Measurements from ENCODE around the gene PLCB1.

Gene PLCB1

DNA sequence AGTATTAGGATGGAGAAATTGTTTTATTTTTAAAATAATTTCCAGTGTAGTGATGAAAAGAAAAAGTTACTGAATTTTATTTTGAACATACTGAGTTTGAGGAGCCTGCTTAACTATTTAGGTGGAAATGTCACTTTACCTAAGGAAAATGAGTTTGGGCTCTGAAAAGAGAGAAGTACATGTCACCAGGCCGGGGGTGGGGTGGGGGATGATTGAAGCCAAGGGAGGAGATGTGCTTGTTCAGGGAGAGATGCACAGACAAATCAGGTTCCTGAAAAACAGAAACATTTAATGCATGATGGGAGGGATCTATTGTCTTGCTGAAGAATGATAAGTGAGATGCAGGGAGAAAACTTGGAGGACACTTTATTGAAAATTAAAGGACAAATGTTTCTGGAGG, 71.3 kb downstream of the PLCB1 start:
- no peaks in the 10 kb centered on the region for H3K79me1 ChIP-seq (ENCODE audit: low read depth, low read length)
- no peak overlapping the region for H2BK15ac ChIP-seq (ENCODE audit: low read length)
- no CpG with 5 or more reads among the region's 1 CpG for WGBS, 2 donors (ENCODE audit: extremely low coverage in 2 of 2, insufficient read length in 2 of 2, insufficient replicate concordance in 1 of 2)
- no peak overlapping the region for H3K4me2 ChIP-seq (ENCODE audit: insufficient read depth, low read length, poor library complexity, severe bottlenecking)
- H3K36me3 ChIP-seq (replicated peaks in 1 of 2; ENCODE audit: control insufficient read depth in 2 of 2, insufficient read depth in 2 of 2, low read length in 2 of 2): no peaks in the 10 kb centered on the region
- no peak for DNase-seq (ENCODE audit: low spot score)
- H2BK5ac ChIP-seq (ENCODE audit: low read length): no peak overlapping the region
- H3K9ac ChIP-seq (ENCODE audit: low read depth, low read length, poor library complexity): no peak overlapping the region
- no peak overlapping the region for H2AK5ac ChIP-seq (ENCODE audit: low read depth, low read length)
- H3K23ac ChIP-seq (ENCODE audit: low read depth, low read length, poor library complexity): no peak overlapping the region
- H4K91ac ChIP-seq (ENCODE audit: low read depth, low read length, poor library complexity): no peak overlapping the region
- no peak overlapping the region for H2AFZ ChIP-seq (ENCODE audit: low read length)
- no peak overlapping the region for H3K4ac ChIP-seq (ENCODE audit: low read length)
- H3K27ac ChIP-seq (replicated peaks; ENCODE audit: low read length): no peak overlapping the region
- H2BK12ac ChIP-seq (ENCODE audit: low read length): no peak overlapping the region
- H3K18ac ChIP-seq (ENCODE audit: low read length): no peak overlapping the region
- no peaks in the 10 kb centered on the region for H3K4me1 ChIP-seq (ENCODE audit: control insufficient read depth in 2 of 2, insufficient read depth in 1 of 2, low read depth in 1 of 2, low read length in 2 of 2)
- no peak overlapping the region for H3K4me3 ChIP-seq (ENCODE audit: low read length in 2 of 2)
- no peak overlapping the region for H2BK120ac ChIP-seq (ENCODE audit: low read depth, low read length)
- H3K9me3 ChIP-seq (replicated peaks in 1 of 2; ENCODE audit: control insufficient read depth in 2 of 2, insufficient read depth in 1 of 2, low read depth in 1 of 2, low read length in 2 of 2): no peaks in the 10 kb centered on the region
- H3K27me3 ChIP-seq (ENCODE audit: control insufficient read depth in 3 of 3, insufficient read depth in 3 of 3, low read depth in 1 of 3, low read length in 3 of 3): no peaks in the 10 kb centered on the region
- H4K8ac ChIP-seq (ENCODE audit: low read depth, low read length): no peak overlapping the region
- H3K14ac ChIP-seq (ENCODE audit: low read length): no peak overlapping the region

DNA sequence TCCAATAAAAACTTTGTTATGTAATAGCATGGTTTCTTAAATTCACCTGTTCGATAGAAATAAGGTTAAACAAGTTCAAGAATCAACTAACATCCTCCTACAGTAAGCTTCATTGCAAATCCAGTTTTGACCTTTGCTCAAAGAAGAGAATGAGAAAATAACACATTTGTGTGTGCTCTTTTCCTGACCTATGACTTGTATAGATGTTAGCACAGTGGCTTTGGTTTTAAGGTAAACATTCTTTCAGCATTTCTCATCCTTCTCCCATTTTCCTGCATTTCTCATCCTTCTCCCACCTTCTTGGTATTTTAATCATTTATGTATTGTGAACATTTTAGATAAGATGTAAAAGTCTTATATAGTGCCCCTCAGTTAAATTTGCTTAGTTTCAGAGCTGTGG, 73.9 kb downstream of the PLCB1 start:
- Histone ChIP-seq H3K14ac (ENCODE audit: low read length) (no peak overlapping the region), H3K18ac (ENCODE audit: low read length) (no peak overlapping the region), H2AK5ac (ENCODE audit: low read depth, low read length) (no peak overlapping the region), H3K27ac (replicated peaks; ENCODE audit: low read length) (no peak overlapping the region), H2BK12ac (ENCODE audit: low read length) (no peak overlapping the region), H2BK5ac (ENCODE audit: low read length) (no peak overlapping the region), H4K8ac (ENCODE audit: low read depth, low read length) (no peak overlapping the region), H3K27me3 (ENCODE audit: control insufficient read depth in 3 of 3, insufficient read depth in 3 of 3, low read depth in 1 of 3, low read length in 3 of 3) (no peaks in the 10 kb centered on the region), H4K91ac (ENCODE audit: low read depth, low read length, poor library complexity) (no peak overlapping the region), H2AFZ (ENCODE audit: low read length) (no peak overlapping the region), H2BK120ac (ENCODE audit: low read depth, low read length) (no peak overlapping the region), H3K4me1 (ENCODE audit: control insufficient read depth in 2 of 2, insufficient read depth in 1 of 2, low read depth in 1 of 2, low read length in 2 of 2) (no peaks in the 10 kb centered on the region), H3K9ac (ENCODE audit: low read depth, low read length, poor library complexity) (no peak overlapping the region), H2BK15ac (ENCODE audit: low read length) (no peak overlapping the region), H3K79me1 (ENCODE audit: low read depth, low read length) (no peaks in the 10 kb centered on the region), H3K4me2 (ENCODE audit: insufficient read depth, low read length, poor library complexity, severe bottlenecking) (no peak overlapping the region), H3K4me3 (ENCODE audit: low read length in 2 of 2) (no peak overlapping the region), H3K9me3 (replicated peaks in 1 of 2; ENCODE audit: control insufficient read depth in 2 of 2, insufficient read depth in 1 of 2, low read depth in 1 of 2, low read length in 2 of 2) (no peaks in the 10 kb centered on the region), H3K23ac (ENCODE audit: low read depth, low read length, poor library complexity) (no peak overlapping the region), H3K36me3 (replicated peaks in 1 of 2; ENCODE audit: control insufficient read depth in 2 of 2, insufficient read depth in 2 of 2, low read length in 2 of 2) (no peaks in the 10 kb centered on the region), H3K4ac (ENCODE audit: low read length) (no peak overlapping the region)
- WGBS, 2 donors (ENCODE audit: extremely low coverage in 2 of 2, insufficient read length in 2 of 2, insufficient replicate concordance in 1 of 2): no CpG with 5 or more reads among the region's 1 CpG
- DNase-seq (ENCODE audit: low spot score): no peak

DNA sequence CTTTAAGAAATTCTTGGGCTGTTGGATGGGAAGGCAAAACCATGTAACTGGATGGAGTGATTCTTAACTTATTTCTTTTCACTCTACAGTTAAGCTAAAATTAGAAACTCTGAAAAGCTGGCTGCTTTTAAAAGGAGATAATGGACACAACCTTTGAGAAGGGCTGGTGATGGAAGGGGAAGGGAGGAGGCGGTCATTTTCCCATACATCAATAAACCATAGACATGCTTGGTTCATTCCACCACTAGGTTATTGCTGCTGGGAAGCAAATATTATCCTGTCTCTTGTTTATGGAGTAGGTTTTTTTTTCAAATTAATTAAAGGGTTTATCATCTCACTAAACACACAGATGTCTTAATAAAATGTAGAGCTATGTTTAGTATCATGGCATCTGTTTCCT, 76.2 kb downstream of the PLCB1 start:
- H2BK15ac ChIP-seq (ENCODE audit: low read length): no peak overlapping the region
- no CpG with 5 or more reads among the region's 1 CpG for WGBS, 2 donors (ENCODE audit: extremely low coverage in 2 of 2, insufficient read length in 2 of 2, insufficient replicate concordance in 1 of 2)
- H2AK5ac ChIP-seq (ENCODE audit: low read depth, low read length): no peak overlapping the region
- H3K79me1 ChIP-seq (ENCODE audit: low read depth, low read length): no peaks in the 10 kb centered on the region
- H3K27ac ChIP-seq (replicated peaks; ENCODE audit: low read length): no peak overlapping the region
- no peak overlapping the region for H3K4me3 ChIP-seq (ENCODE audit: low read length in 2 of 2)
- H2BK5ac ChIP-seq (ENCODE audit: low read length): no peak overlapping the region
- no peak overlapping the region for H3K4me2 ChIP-seq (ENCODE audit: insufficient read depth, low read length, poor library complexity, severe bottlenecking)
- no peak overlapping the region for H3K9ac ChIP-seq (ENCODE audit: low read depth, low read length, poor library complexity)
- H4K91ac ChIP-seq (ENCODE audit: low read depth, low read length, poor library complexity): no peak overlapping the region
- H2BK12ac ChIP-seq (ENCODE audit: low read length): no peak overlapping the region
- H3K18ac ChIP-seq (ENCODE audit: low read length): no peak overlapping the region
- no peaks in the 10 kb centered on the region for H3K9me3 ChIP-seq (replicated peaks in 1 of 2; ENCODE audit: control insufficient read depth in 2 of 2, insufficient read depth in 1 of 2, low read depth in 1 of 2, low read length in 2 of 2)
- no peak overlapping the region for H3K4ac ChIP-seq (ENCODE audit: low read length)
- H2BK120ac ChIP-seq (ENCODE audit: low read depth, low read length): no peak overlapping the region
- no peak overlapping the region for H2AFZ ChIP-seq (ENCODE audit: low read length)
- no peak overlapping the region for H3K23ac ChIP-seq (ENCODE audit: low read depth, low read length, poor library complexity)
- no peaks in the 10 kb centered on the region for H3K36me3 ChIP-seq (replicated peaks in 1 of 2; ENCODE audit: control insufficient read depth in 2 of 2, insufficient read depth in 2 of 2, low read length in 2 of 2)
- H3K14ac ChIP-seq (ENCODE audit: low read length): no peak overlapping the region
- peaks cover 0 to 1% of the 10 kb centered on the region in 2 donors for H3K4me1 ChIP-seq (ENCODE audit: control insufficient read depth in 2 of 2, insufficient read depth in 1 of 2, low read depth in 1 of 2, low read length in 2 of 2)
- H3K27me3 ChIP-seq (ENCODE audit: control insufficient read depth in 3 of 3, insufficient read depth in 3 of 3, low read depth in 1 of 3, low read length in 3 of 3): no peaks in the 10 kb centered on the region
- no peak overlapping the region for H4K8ac ChIP-seq (ENCODE audit: low read depth, low read length)
- no peak for DNase-seq (ENCODE audit: low spot score)

DNA sequence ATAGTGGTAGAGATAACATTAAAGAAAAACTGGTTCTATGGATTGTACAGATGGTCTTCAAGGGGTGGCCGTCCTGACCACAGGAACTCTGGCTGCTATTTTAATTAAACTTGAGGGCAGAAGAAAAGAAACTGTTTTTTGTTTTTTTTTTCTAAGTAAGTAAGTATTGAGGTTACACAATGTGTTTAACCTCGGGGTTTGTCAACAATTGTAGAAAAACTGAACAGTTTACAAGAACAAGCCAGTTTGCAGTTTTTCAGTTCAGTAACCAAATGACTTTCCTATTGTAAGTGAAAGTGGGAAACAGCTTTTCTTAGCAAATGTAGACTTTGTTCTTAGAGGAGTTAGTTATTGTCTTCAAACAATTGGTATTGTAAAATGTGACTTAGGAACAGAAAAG, 77.0 kb downstream of the PLCB1 start:
- Histone ChIP-seq H3K79me1 (ENCODE audit: low read depth, low read length) (no peaks in the 10 kb centered on the region), H2BK12ac (ENCODE audit: low read length) (no peak overlapping the region), H3K4me1 (ENCODE audit: control insufficient read depth in 2 of 2, insufficient read depth in 1 of 2, low read depth in 1 of 2, low read length in 2 of 2) (peaks cover 0 to 4% of the 10 kb centered on the region in 2 donors), H2BK15ac (ENCODE audit: low read length) (no peak overlapping the region), H3K9ac (ENCODE audit: low read depth, low read length, poor library complexity) (no peak overlapping the region), H3K4me3 (ENCODE audit: low read length in 2 of 2) (no peak overlapping the region), H3K23ac (ENCODE audit: low read depth, low read length, poor library complexity) (no peak overlapping the region), H4K91ac (ENCODE audit: low read depth, low read length, poor library complexity) (no peak overlapping the region), H3K14ac (ENCODE audit: low read length) (no peak overlapping the region), H3K36me3 (replicated peaks in 1 of 2; ENCODE audit: control insufficient read depth in 2 of 2, insufficient read depth in 2 of 2, low read length in 2 of 2) (no peaks in the 10 kb centered on the region), H3K27me3 (ENCODE audit: control insufficient read depth in 3 of 3, insufficient read depth in 3 of 3, low read depth in 1 of 3, low read length in 3 of 3) (no peaks in the 10 kb centered on the region), H3K4ac (ENCODE audit: low read length) (no peak overlapping the region), H2BK5ac (ENCODE audit: low read length) (no peak overlapping the region), H3K4me2 (ENCODE audit: insufficient read depth, low read length, poor library complexity, severe bottlenecking) (no peak overlapping the region), H2AK5ac (ENCODE audit: low read depth, low read length) (no peak overlapping the region), H4K8ac (ENCODE audit: low read depth, low read length) (no peak overlapping the region), H3K9me3 (replicated peaks in 1 of 2; ENCODE audit: control insufficient read depth in 2 of 2, insufficient read depth in 1 of 2, low read depth in 1 of 2, low read length in 2 of 2) (no peaks in the 10 kb centered on the region), H2AFZ (ENCODE audit: low read length) (no peak overlapping the region), H3K18ac (ENCODE audit: low read length) (no peak overlapping the region), H3K27ac (replicated peaks; ENCODE audit: low read length) (no peak overlapping the region), H2BK120ac (ENCODE audit: low read depth, low read length) (no peak overlapping the region)
- no CpG with 5 or more reads among the region's 2 CpGs for WGBS, 2 donors (ENCODE audit: extremely low coverage in 2 of 2, insufficient read length in 2 of 2, insufficient replicate concordance in 1 of 2)
- no peak for DNase-seq (ENCODE audit: low spot score)

All from neuronal stem cell (in vitro differentiated cells).